ENCODE results near the gene PSMB5. TPM values are rescaled to one million over a fixed set of nuclear protein-coding genes. Genes with fewer than 3 reads are reported as not detected.

PSMB5 gene
- total RNA-seq, 1 experiment from 2014 or later, result 224 TPM

GRCh38 chr14:23076785-23077408, 42.2 kb upstream of the PSMB5 start:
- Mint-ChIP-seq H3K9me3 (no peaks in the 10 kb centered on the region), H3K27ac (no peak overlapping the region), H3K4me1 (peaks cover 12% of the 10 kb centered on the region), H3K36me3 (peaks cover 88% of the 10 kb centered on the region), H3K27me3 (ENCODE audit: low read depth) (no peaks in the 10 kb centered on the region), H3K4me3 (no peak overlapping the region)
- TF ChIP-seq MAX (CRISPR knock-in tag; IDR thresholded peaks at IDR 0.05), result no peak
- TF ChIP-seq CTCF (IDR thresholded peaks at IDR 0.05), result peak; percentile 45
- ATAC-seq, result peak; percentile 59
- DNase-seq (ENCODE audit: low spot score), result no peak
- CTCF ChIA-PET, result interaction anchor here (0.5 to 2.9 kb wide), 27 partner anchors 8 to 283 kb away, joined by 3 to 52 read pairs (median 4); partner anchors contain the start of genes ACIN1, C14orf119, HOMEZ and PABPN1
- POLR2A ChIA-PET, result interaction anchor here (2.1 kb wide), 1 partner anchor 18 kb away, joined by 7 read pairs; the partner anchor contains the start of genes ACIN1 and C14orf119

GRCh38 chr14:23074906-23075305, 40.2 kb upstream of the PSMB5 start:
- H3K27ac Mint-ChIP-seq, result no peak overlapping the region
- H3K27me3 Mint-ChIP-seq (ENCODE audit: low read depth), result no peaks in the 10 kb centered on the region
- ChIA-PET POLR2A (interaction anchor here (0.8 kb wide), 1 partner anchor 26 kb away, joined by 4 read pairs; no protein-coding TSS in a partner anchor), CTCF (interaction anchor here (0.6 to 1.4 kb wide), 2 partner anchors 15 to 23 kb away, joined by 3 read pairs; no protein-coding TSS in a partner anchor)
- no peak for ATAC-seq
- peaks cover 76% of the 10 kb centered on the region for H3K36me3 Mint-ChIP-seq
- peaks cover 22% of the 10 kb centered on the region for H3K4me1 Mint-ChIP-seq
- H3K4me3 Mint-ChIP-seq, result no peak overlapping the region
- H3K9me3 Mint-ChIP-seq, result no peaks in the 10 kb centered on the region
- TF ChIP-seq SOX15 (CRISPR knock-in tag; IDR thresholded peaks at IDR 0.05) (no peak), MLX (CRISPR knock-in tag; IDR thresholded peaks at IDR 0.05) (no peak), SMAD4 (CRISPR knock-in tag; IDR thresholded peaks at IDR 0.05) (no peak), MAX (CRISPR knock-in tag; IDR thresholded peaks at IDR 0.05) (no peak), NFATC4 (CRISPR knock-in tag; IDR thresholded peaks at IDR 0.05) (no peak), IRF2 (CRISPR knock-in tag; IDR thresholded peaks at IDR 0.05; ENCODE audit: borderline replicate concordance, low read depth) (no peak), ZNF317 (CRISPR knock-in tag; IDR thresholded peaks at IDR 0.05; ENCODE audit: borderline replicate concordance, low read depth) (no peak), ZNF671 (CRISPR knock-in tag; IDR thresholded peaks at IDR 0.05) (no peak), ZNF281 (CRISPR knock-in tag; IDR thresholded peaks at IDR 0.05) (no peak), ZNF396 (CRISPR knock-in tag; IDR thresholded peaks at IDR 0.05; ENCODE audit: borderline replicate concordance) (no peak), ZNF138 (CRISPR knock-in tag; conservative IDR thresholded peaks at IDR 0.05) (no peak), MYBL2 (CRISPR knock-in tag; IDR thresholded peaks at IDR 0.05) (no peak)
- DNase-seq (ENCODE audit: low spot score), result no peak

- DNase-seq (ENCODE audit: low spot score) (no peak), ATAC-seq (peak; percentile 44)
- CTCF ChIA-PET, result interaction anchor here (0.6 to 4.6 kb wide), 20 partner anchors 8 to 294 kb away, joined by 3 to 49 read pairs (median 4); partner anchors contain the start of genes ACIN1, C14orf119, CDH24 and PRMT5
- H3K36me3 Mint-ChIP-seq, result peaks cover 70% of the 10 kb centered on the region
- H3K4me1 Mint-ChIP-seq, result peaks cover 38% of the 10 kb centered on the region
- POLR2A ChIA-PET, result interaction anchor here (0.5 to 2.3 kb wide), 12 partner anchors 11 to 250 kb away, joined by 3 to 24 read pairs (median 4); partner anchors contain the start of genes ACIN1, C14orf119, HAUS4 and PABPN1
- peak overlapping the region; percentile 96 for H3K27ac Mint-ChIP-seq
- no peaks in the 10 kb centered on the region for H3K9me3 Mint-ChIP-seq
- no peaks in the 10 kb centered on the region for H3K27me3 Mint-ChIP-seq (ENCODE audit: low read depth)
- H3K4me3 Mint-ChIP-seq, result peak overlapping the region; percentile 95
- no peak for TF ChIP-seq IRF1 (CRISPR knock-in tag; IDR thresholded peaks at IDR 0.05)
- TF ChIP-seq JAZF1 (CRISPR knock-in tag; IDR thresholded peaks at IDR 0.05), result no peak
- no peak for TF ChIP-seq CREB1 (CRISPR knock-in tag; IDR thresholded peaks at IDR 0.05)
- TF ChIP-seq USF1 (CRISPR knock-in tag; IDR thresholded peaks at IDR 0.05), result 0 out of 2 replicates have a peak, but pooled peaks have one; percentile 39
- TF ChIP-seq FOXP4 (CRISPR knock-in tag; IDR thresholded peaks at IDR 0.05), result no peak
- no peak for TF ChIP-seq RORB (CRISPR knock-in tag; IDR thresholded peaks at IDR 0.05)
- no peak for TF ChIP-seq CBFB (CRISPR knock-in tag; IDR thresholded peaks at IDR 0.05; ENCODE audit: low read depth)
- 0 out of 2 replicates have a peak, but pooled peaks have one; percentile 13 for TF ChIP-seq MAX (CRISPR knock-in tag; IDR thresholded peaks at IDR 0.05)
These were observed 37.3 kb upstream of the PSMB5 start for GRCh38 chr14:23071921-23072539.
